ENCODE results near the gene ALLC. TPM values are rescaled to one million over a fixed set of nuclear protein-coding genes. Genes with fewer than 3 reads are reported as not detected.

Gene ALLC
- total RNA-seq, 1 donor from 2014 or later = not detected

- Mint-ChIP-seq H3K4me1 (peaks cover 15% of the 10 kb centered on the region), H3K27ac (no peak overlapping the region), H3K9me3 (no peaks in the 10 kb centered on the region), H3K27me3 (ENCODE audit: low read depth) (peaks cover 49% of the 10 kb centered on the region), H3K4me3 (no peak overlapping the region), H3K36me3 (no peaks in the 10 kb centered on the region)
- DNase-seq (ENCODE audit: low spot score in 2 of 2, unreplicated experiment in 2 of 2) = no peak
- TF ChIP-seq CTCF (IDR thresholded peaks at IDR 0.05; ENCODE audit: unreplicated experiment) = no peak
Measured at GRCh38 chr2:3648652-3649177, 9.3 kb upstream of the ALLC start.

GRCh38 chr2:3649581-3649980 is 8.4 kb upstream of the ALLC start:
- Mint-ChIP-seq H3K9me3 (no peaks in the 10 kb centered on the region), H3K27ac (no peak overlapping the region), H3K4me3 (no peak overlapping the region), H3K27me3 (ENCODE audit: low read depth) (peaks cover 49% of the 10 kb centered on the region), H3K36me3 (no peaks in the 10 kb centered on the region), H3K4me1 (peaks cover 15% of the 10 kb centered on the region)
- TF ChIP-seq CTCF (IDR thresholded peaks at IDR 0.05; ENCODE audit: unreplicated experiment) = no peak
- DNase-seq (ENCODE audit: low spot score in 2 of 2, unreplicated experiment in 2 of 2) = no peak

GRCh38 chr2:3650140-3650920 is 7.7 kb upstream of the ALLC start:
- Mint-ChIP-seq H3K9me3 (no peaks in the 10 kb centered on the region), H3K27ac (no peak overlapping the region), H3K4me3 (no peak overlapping the region), H3K27me3 (ENCODE audit: low read depth) (peaks cover 45% of the 10 kb centered on the region), H3K36me3 (no peaks in the 10 kb centered on the region), H3K4me1 (peaks cover 15% of the 10 kb centered on the region)
- DNase-seq (ENCODE audit: low spot score in 2 of 2, unreplicated experiment in 2 of 2) = no peak
- no peak for TF ChIP-seq CTCF (IDR thresholded peaks at IDR 0.05; ENCODE audit: unreplicated experiment)

GRCh38 chr2:3651691-3652648 is 6.0 kb upstream of the ALLC start:
- no peak for TF ChIP-seq CTCF (IDR thresholded peaks at IDR 0.05; ENCODE audit: unreplicated experiment)
- peaks cover 18% of the 10 kb centered on the region for H3K4me1 Mint-ChIP-seq
- peaks cover 33% of the 10 kb centered on the region for H3K27me3 Mint-ChIP-seq (ENCODE audit: low read depth)
- DNase-seq (ENCODE audit: low spot score in 2 of 2, unreplicated experiment in 2 of 2) = peak in 1 of 2 experiments; percentile 49
- H3K27ac Mint-ChIP-seq = peak overlapping the region; percentile 82
- H3K4me3 Mint-ChIP-seq = peak overlapping the region; percentile 64
- no peaks in the 10 kb centered on the region for H3K9me3 Mint-ChIP-seq
- H3K36me3 Mint-ChIP-seq = no peaks in the 10 kb centered on the region

- H3K4me3 Mint-ChIP-seq = no peak overlapping the region
- H3K9me3 Mint-ChIP-seq = no peaks in the 10 kb centered on the region
- no peak for TF ChIP-seq CTCF (IDR thresholded peaks at IDR 0.05; ENCODE audit: unreplicated experiment)
- H3K4me1 Mint-ChIP-seq = peaks cover 26% of the 10 kb centered on the region
- H3K27me3 Mint-ChIP-seq (ENCODE audit: low read depth) = peaks cover 24% of the 10 kb centered on the region
- H3K36me3 Mint-ChIP-seq = no peaks in the 10 kb centered on the region
- H3K27ac Mint-ChIP-seq = no peak overlapping the region
- no peak for DNase-seq (ENCODE audit: low spot score in 2 of 2, unreplicated experiment in 2 of 2)
Measured at GRCh38 chr2:3652896-3653625, 4.9 kb upstream of the ALLC start.
